Right renal pelvis (tissue), 4 donors: Measurements from ENCODE around the gene RXRB. TPM values are rescaled to one million over a fixed set of nuclear protein-coding genes. Genes with fewer than 3 reads are reported as not detected.
A peak's percentile ranks its signal among the peaks of the same experiment; 100 is the strongest.
"Not testable (repeated sequence)": the region's sequence is repeated elsewhere in the genome, so short reads cannot be mapped to it uniquely, and the experiment has no call there.

Experiments
- DNase-seq, 4 donors: peaks; one replicate each; pipeline ENCODE4 v3.0.0-alpha.2; 2013; ENCODE audit warnings: low read depth in 4 of 4, low spot score in 3 of 4, missing footprints in 1 of 4
- polyA plus RNA-seq, 4 donors: library from polyadenylated mRNA; unstranded; fragments of 120-200 nt; gene quantifications; one replicate each; pipeline ENCODE4 v1.2.1, GENCODE V29; 2013; ENCODE audit not compliant: insufficient read length in 4 of 4

The RXRB gene
- polyA plus RNA-seq, 4 donors: 53.7 to 56.5 (median 54.3) TPM

DNA sequence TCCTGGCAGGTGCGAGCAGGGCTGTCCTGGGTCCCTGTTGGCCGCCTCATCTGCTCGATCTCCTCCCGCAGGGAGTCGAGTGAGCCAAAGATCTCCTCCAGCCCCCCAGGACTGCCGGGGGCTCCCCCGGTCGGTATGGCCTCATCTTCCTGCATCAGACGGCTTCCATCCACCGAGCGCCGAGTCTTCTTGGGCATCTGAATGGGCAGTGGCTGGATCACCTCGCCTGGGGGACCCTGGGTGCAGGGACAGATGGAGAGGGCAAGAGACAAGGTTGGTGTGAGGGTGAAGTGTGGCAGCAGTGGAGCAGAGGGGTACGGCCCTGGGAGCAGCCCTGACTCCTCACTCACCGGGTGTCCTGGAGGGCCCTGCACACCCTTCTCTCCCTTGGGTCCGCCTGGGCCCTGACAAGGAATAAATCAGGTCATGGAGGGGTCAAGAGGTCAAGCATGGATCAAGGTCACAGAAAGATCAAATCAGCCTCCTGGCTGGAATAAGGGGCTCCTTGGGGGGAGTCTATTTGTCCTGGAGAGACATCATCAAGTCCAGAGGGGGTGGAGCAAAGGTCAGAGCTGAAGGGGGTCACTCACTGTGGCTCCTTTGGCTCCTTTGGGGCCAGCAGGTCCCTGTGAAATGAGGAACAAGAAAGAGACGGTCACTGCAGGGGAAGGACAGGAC is 34.7 kb downstream of the RXRB start:
- no peak for DNase-seq

DNA sequence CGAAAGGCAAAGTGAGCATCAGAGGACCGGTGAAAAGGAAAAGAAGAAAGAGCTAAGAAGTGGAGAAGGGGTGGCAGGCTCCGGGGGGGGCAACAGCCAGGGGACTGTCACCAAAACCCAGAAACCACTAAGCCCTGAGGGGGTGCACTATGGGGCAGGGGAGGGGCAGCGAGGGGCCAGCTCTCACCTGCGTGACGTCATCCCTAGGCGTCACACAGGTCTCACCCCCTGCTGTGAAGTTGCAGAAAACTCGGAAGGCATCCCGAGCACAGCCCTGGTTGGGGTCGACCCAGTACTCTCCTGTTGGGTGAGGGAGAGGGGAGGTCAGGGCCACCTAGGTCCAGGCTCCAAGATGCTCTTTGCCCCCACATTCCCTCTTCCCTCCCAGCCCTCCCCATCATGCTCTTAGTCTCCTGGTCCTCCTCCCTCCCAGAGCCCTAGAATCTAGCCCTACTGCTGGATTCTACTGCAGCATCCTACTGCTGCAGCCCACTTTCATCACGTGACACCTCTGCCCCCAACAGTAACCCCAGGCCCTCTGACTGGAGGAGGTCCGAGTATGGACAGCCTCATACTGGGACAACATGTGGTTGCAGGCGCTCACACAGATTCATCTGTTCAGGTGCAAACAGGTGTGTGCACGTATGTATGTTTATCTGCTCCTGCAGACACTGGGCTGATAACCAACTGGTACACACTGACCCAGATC is 35.6 kb downstream of the RXRB start:
- DNase-seq: no peak

- DNase-seq: no peak
Measured at GRCh38 chr6:33164176-33164575, 36.3 kb downstream of the RXRB start.

- no peak for DNase-seq
Measured at GRCh38 chr6:33163540-33163939, 36.9 kb downstream of the RXRB start.

- DNase-seq: peak; percentile 25 to 63 (median 33)
Measured at GRCh38 chr6:33161354-33162331, 38.8 kb downstream of the RXRB start.

GRCh38 chr6:33160728-33161344 is 39.6 kb downstream of the RXRB start:
- DNase-seq: no peak

DNA sequence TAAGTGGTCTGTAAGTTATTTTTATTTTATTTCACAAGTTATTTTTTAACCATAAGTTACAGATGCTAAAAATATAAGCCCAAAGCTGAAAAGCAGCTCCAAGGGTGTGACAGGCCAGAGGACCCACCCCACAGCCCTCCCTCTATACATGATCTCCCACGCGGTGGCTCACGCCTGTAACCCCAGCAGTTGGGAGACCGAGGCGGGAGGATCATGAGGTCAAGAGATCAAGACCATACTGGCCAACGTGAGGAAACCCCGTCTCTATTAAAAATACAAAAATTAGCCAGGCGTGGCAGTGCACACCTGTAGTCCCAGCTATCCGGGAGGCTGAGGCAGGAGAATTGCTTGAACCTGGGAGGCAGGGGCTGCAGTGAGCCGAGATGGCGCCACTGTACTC is 40.4 kb downstream of the RXRB start:
- no peak for DNase-seq

- DNase-seq: no peak
Measured at GRCh38 chr6:33156964-33157363, 43.5 kb downstream of the RXRB start.

DNA sequence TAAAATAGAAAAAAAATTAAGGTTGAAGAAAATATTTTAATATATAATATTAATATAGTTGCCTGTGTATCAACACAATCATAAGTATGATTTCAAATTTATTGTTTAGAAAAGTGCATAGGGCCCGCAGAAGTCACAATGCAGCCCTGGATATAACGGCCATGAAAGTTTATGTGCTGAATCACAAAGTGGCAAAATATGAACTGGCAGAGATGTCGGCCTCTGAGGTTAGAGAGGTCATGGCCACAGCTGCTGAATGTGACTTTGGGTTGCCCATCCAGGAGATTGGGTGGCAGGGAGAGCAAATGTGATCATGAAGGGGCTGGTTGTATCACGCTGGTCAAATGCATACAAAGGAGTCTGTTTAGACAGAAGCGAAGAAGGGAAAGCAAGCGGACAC is 43.9 kb downstream of the RXRB start:
- DNase-seq: no peak

- no peak for DNase-seq
Measured at GRCh38 chr6:33154349-33154748, 46.1 kb downstream of the RXRB start.

DNA sequence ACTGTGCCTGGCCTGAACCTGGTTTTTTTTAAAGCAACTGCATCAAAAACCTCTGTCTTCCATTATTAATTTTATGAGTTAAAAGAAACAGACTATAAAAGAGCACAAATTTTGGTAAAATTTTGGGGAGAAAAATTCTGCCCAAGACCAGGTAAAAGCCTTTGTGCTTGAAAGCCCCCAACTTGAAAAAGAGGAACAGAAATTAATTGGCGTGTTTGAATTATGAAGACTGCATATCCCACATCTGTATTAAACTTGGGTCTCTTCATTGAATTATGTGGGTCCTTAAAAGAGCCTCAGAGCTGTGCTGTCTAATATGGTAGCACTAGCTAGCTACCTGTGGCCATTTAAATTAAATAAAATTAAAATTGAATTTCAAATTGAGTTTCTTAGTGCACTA is 49.4 kb downstream of the RXRB start:
- DNase-seq: no peak

DNA sequence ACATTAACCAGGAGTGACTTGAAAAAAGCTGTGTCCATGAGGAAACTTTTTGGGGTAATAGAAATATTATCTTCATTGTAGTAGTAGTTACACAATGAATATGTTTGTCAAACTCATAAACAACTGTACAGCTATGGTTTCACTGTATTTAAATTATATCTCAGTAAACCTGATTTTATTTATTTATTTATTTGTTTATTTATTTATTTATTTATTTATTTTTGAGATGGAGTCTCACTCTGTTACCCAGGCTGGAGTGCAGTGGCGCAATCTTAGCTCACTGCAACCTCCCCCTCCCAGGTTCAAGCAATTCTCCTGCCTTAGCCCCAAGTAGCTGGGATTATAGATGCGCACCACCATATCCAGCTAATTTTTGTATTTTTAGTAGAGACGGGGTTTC is 49.9 kb downstream of the RXRB start:
- DNase-seq: not testable (repeated sequence)

- peak in 3 of 4 donors; percentile 33 to 51 (median 34) for DNase-seq
Measured at GRCh38 chr6:33147807-33148666, 52.4 kb downstream of the RXRB start.

DNA sequence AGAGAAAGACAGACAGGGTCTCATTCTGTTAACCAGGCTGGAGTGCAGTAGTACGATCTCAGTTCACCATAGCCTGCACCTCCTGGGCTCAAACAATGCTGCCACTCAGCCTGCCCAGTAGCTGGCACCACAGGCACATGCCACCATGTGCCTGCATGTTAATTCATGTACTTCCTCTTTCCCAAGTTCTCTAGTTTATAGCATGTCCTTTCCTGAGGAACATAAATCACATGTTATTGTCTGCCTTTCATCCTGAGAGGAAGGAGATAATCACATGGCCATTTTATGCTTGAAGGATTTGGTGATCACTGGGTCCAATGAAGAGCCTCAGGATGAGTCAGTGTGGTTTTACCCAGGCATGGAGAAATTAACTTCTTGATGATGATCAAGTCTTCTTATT is 56.1 kb downstream of the RXRB start:
- DNase-seq: peak in 1 of 4 donors; percentile 2

Other genes with a start within 250 kb of the RXRB start
- gene HLA-DMA, start 247.6 kb downstream of the RXRB start, polyA plus RNA-seq: 10 to 100 TPM; 15.9 to 19.1 (median 17.2) TPM
- gene BRD2, start 232.1 kb downstream of the RXRB start, polyA plus RNA-seq: 100 to 1,000 TPM; 308 to 347 (median 326) TPM
- gene HLA-DOA, start 191.1 kb downstream of the RXRB start, polyA plus RNA-seq: 1 to 10 TPM; 4.7 to 5.8 (median 5.1) TPM
- gene HLA-DPA1, start 127.0 kb downstream of the RXRB start, polyA plus RNA-seq: 10 to 100 TPM; 17.9 to 37.0 (median 19.2) TPM
- gene HLA-DPB1, start 124.7 kb downstream of the RXRB start, polyA plus RNA-seq: 10 to 100 TPM; 18.4 to 24.2 (median 21.3) TPM
- gene COL11A2, start 8.2 kb downstream of the RXRB start, polyA plus RNA-seq: 1 to 10 TPM; 4.7 to 5.6 (median 5.4) TPM
- 100 to 1,000 TPM; 102 to 118 (median 105) TPM for gene SLC39A7, start 202 bp upstream of the RXRB start, polyA plus RNA-seq
- 10 to 100 TPM; 20.5 to 35.1 (median 26.7) TPM for gene HSD17B8, start 4.0 kb upstream of the RXRB start, polyA plus RNA-seq
- gene RING1, start 7.8 kb upstream of the RXRB start, polyA plus RNA-seq: 10 to 100 TPM; 51.5 to 64.6 (median 56.8) TPM
- 10 to 100 TPM; 64.3 to 81.7 (median 70.6) TPM for gene VPS52, start 71.2 kb upstream of the RXRB start, polyA plus RNA-seq
- 1,000 to 10,000 TPM; 2,953 to 3,403 (median 3,031) TPM for gene RPS18, start 71.4 kb upstream of the RXRB start, polyA plus RNA-seq
- 1 to 10 TPM; 4.2 to 5.8 (median 4.6) TPM for gene B3GALT4, start 76.5 kb upstream of the RXRB start, polyA plus RNA-seq
- gene WDR46, start 88.6 kb upstream of the RXRB start, polyA plus RNA-seq: 10 to 100 TPM; 59.9 to 72.6 (median 62.5) TPM
- 10 to 100 TPM; 64.2 to 78.3 (median 73.5) TPM for gene PFDN6, start 88.9 kb upstream of the RXRB start, polyA plus RNA-seq
- 100 to 1,000 TPM in 3 of 4 donors, 10 to 100 TPM in 1; 98.4 to 122 (median 109) TPM for gene RGL2, start 98.3 kb upstream of the RXRB start, polyA plus RNA-seq
- 10 to 100 TPM; 31.8 to 43.1 (median 36.2) TPM for gene TAPBP, start 113.4 kb upstream of the RXRB start, polyA plus RNA-seq
- gene ZBTB22, start 117.1 kb upstream of the RXRB start, polyA plus RNA-seq: 10 to 100 TPM; 23.9 to 26.2 (median 25.2) TPM
- gene DAXX, start 122.3 kb upstream of the RXRB start, polyA plus RNA-seq: 10 to 100 TPM; 52.3 to 58.4 (median 57.6) TPM
- gene KIFC1, start 191.2 kb upstream of the RXRB start, polyA plus RNA-seq: 10 to 100 TPM; 35.4 to 39.6 (median 38.3) TPM
- 10 to 100 TPM; 71.7 to 80.5 (median 73.3) TPM for gene PHF1, start 210.3 kb upstream of the RXRB start, polyA plus RNA-seq
- gene CUTA, start 217.4 kb upstream of the RXRB start, polyA plus RNA-seq: 100 to 1,000 TPM; 218 to 278 (median 226) TPM
- 10 to 100 TPM; 25.8 to 33.9 (median 30.6) TPM for gene SYNGAP1, start 219.4 kb upstream of the RXRB start, polyA plus RNA-seq